ENCODE measurements around the gene C17orf107. TPM values are rescaled to one million over a fixed set of nuclear protein-coding genes. Genes with fewer than 3 reads are reported as not detected.

C17orf107 gene
- total RNA-seq, 1 experiment from 2014 or later = 0.20 TPM

DNA sequence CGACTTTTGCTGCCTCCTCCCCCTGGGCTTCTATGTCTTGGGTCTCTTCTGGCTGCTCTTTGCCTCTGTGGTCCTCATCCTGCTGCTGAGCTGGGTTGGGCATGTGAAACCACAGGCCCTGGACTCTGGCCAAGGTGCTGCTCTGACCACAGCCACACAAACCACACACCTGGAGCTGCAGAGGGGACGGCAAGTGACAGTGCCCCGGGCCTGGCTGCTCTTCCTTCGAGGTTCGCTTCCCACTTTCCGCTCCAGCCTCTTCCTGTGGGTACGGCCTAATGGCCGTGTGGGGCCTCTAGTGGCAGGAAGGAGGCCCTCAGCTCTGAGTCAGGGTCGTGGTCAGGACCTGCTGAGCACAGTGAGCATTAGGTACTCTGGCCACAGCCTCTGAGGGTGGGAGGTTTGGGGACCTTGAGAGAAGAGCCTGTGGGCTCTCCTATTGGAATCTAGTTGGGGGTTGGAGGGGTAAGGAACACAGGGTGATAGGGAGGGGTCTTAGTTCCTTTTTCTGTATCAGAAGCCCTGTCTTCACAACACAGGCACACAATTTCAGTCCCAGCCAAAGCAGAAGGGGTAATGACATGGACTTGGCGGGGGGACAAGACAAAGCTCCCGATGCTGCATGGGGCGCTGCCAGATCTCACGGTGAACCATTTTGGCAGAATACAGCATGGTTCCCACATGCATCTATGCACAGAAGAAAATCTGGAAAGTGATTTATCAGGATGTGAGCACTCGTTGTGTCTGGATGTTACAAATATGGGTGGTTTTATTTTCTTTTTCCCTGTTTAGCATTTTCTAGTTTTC is 35.0 kb downstream of the C17orf107 start:
- DNase-seq (ENCODE audit: low read depth) = peak; percentile 82

DNA sequence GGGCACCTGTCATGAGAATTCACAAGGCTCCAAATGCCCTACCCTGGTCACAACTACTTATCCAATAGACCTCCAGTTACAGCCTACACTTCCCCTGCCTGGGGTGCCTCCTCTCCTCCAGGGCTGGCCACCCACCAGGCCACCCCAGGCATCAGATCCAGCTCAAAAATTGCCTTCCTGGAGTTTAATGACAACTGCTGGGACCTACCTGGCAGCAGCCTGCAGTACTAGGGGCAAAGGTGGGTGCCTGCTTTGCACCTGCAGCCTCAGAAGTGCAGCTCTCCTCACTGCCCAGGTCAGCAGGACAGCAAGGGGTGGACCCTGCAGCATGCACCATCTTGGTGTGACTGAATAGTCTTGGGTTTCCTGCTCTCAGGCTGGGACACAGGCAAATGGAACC is 36.3 kb downstream of the C17orf107 start:
- no peak for DNase-seq (ENCODE audit: low read depth)

DNA sequence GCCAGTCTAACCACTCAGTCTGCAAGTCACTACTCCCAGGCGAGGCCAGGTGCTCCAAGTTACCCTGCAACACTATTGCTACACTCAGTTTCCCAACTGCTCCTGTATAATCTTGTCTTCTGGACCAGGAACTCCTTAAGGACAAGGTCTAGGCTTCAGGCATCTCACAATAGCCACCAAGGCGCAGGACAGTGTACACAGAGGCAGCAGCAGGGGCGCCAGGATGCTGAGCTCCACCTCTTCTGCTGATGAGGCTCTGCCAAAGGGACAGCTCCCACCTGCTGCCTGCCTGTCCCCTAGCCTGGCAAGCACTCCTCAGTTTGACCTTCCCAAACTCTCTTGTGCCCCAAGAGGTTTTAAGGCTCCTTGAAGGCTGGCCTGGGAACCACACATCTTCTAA is 37.1 kb downstream of the C17orf107 start:
- DNase-seq (ENCODE audit: low read depth) = no peak

DNA sequence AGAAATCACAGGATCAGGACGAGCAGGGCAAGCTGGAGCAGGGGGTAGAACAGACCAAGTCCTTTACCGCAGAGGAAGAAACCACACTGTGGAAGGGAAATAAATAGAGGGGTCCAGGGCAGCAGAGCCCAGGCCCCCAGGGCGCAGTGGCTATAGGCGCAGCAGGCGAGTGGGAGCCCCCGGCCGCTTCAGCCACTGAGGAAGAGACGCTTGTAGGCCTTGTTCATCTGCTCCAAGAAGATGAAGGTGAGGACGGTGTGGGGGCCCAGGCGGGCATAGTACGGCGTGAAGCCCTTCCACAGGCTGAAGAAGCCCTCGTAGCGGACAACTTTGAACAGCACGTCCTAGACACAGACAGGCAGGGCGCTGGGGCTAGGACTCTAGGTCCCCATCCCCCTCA is 38.2 kb downstream of the C17orf107 start:
- no peak for DNase-seq (ENCODE audit: low read depth)

DNA sequence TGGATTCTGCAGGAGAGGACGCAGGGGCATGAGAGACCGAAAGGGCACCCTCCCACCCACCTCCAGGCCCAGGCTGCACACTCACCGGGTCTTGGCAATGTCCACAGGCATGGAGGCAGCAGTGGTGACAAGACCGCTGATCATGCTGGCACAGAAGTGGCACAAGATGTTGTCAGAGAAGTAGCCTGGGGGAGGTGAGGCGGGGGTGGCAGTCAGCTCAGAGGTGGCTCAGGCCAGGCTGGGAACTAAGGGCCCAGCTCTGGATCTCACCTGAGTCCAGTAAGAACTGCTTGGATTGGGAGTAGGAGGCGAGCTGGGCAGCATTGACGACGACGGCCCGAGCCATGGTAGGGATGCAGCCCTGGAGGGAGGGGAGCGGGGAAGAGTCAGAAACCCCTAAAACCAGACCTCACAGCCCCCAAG is 38.7 kb downstream of the C17orf107 start:
- DNase-seq (ENCODE audit: low read depth) = no peak

DNA sequence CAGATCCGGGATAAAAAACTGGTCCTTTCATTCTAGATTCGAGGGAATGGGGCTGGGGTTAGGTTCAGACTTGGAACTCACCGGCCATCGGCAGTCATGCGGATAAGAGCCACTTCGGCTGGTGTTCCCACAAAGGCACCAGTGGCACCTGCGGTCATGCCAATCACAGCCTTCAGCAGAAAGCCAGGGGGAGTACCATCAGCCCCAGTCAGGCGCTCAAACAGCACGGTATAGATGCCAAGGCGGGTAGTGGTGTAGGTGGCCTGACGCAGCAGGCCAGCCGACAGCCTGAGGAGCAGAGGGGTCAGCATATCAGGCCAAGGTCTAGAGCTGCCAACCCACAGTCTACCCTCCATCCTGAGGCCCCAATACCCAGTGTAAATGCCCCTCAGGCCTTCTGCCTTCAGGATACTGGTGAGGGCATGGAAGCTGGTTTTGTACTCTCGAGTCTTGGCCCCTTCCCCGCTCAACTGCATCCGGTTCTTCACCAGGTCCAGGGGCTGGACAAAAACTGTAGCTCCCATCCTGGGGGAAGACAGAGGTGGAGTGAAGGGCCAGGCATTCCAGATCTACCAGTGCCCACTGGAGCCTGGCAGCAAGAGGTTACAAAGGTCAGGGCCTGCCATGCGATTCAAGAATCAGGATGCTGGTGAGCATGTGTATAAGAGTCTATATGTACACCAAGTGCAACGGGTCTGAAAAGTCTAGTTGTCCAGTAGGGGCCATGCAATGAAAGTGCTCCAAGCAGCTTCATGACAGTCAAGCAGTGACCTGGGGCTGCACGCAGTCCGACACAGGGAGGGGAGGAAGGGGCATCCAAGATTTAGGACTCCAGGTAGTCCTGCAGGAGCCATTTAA is 39.6 kb downstream of the C17orf107 start:
- no peak for DNase-seq (ENCODE audit: low read depth)

DNA sequence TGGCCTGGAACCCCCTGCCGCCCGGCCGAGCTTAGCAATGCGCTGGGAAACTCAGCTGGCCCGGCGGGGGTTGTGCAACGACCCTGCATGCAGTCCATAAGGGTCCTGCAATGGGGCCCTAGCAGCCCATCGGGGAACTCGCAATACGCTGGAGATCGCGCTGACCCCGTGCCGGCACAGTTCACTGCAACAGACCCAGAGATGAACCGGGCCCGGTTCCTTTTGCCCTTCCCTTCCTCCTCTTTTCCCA is 40.1 kb downstream of the C17orf107 start:
- no peak for DNase-seq (ENCODE audit: low read depth)

DNA sequence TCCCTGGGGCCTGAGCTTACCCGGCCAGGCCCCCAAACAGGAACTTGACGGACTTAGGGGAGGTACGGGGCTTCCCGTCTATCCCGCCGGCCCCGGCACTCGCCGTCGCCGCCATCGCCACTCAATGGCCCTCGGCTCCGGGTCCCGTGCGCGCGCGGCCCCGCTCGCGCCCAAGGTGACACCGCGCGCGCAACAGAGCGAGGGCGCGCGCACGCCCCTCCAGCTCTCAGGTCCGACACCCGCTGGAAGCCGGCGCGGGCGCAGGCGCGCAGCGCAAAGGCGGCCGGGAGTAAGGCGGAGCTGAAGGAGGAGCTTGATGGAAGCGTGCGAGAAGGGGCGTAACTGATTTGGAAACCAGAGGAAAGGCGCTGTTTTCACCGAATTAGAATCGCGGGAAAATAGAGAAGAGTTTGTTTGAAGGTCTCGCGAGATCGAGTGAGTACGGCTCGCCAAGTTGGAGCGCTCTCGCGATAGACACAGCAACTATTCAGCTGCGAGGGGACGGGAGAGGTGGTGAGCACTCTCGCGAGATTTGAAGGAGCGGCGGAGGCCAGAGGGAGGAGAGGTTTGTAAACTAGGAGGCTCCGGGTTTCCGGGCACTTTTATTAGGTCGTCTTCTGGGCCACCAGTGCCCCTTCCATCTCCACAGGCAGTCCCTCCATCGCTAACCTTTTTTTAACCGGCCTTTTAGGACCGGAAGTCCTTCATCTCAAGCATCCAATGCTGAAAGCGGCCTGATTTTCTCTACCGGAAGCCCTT is 40.6 kb downstream of the C17orf107 start, which contains the start of the genes RNF167 and SLC25A11:
Gene RNF167 (plus strand): TSS at position 473 of the 759 bp plus-strand sequence. CDS start 642 bp downstream, outside the sequence.
Gene SLC25A11 (minus strand): TSS at position 251 of the 759 bp plus-strand sequence. CDS start 136 bp downstream, at position 115.
- DNase-seq (ENCODE audit: low read depth) = peak; percentile 99

DNA sequence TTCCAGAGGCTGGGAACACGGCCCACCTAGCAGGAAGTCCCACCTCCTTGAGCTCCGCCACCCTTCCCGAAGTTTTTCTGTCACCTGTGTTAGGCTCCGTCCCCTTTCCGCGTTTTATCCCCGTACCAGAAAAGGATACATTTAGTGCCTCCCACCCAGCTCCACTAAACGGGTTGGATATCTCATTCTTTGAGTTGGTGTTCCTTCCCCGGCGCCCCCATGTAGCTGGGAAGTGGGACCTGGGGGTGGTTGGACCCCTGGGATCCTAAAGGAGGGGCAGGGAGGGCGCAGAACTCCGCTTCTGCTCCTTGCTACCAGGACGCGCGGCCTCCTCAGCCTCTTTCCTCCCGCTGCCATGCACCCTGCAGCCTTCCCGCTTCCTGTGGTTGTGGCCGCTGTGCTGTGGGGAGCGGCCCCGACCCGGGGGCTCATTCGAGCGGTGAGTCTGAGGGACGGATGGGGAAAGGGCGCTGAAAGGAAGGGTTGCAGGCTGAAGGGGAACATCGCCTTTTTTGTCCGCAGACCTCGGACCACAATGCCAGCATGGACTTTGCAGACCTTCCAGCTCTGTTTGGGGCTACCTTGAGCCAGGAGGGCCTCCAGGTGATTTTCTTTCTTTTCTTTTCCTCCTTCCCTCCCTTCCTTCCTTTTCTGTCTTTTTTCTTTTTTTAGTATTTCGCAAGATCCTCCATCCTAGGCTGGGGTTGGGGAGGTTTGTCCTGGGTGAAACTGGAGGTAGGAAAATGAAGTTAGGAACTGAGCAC is 41.4 kb downstream of the C17orf107 start:
- peak; percentile 88 for DNase-seq (ENCODE audit: low read depth)

DNA sequence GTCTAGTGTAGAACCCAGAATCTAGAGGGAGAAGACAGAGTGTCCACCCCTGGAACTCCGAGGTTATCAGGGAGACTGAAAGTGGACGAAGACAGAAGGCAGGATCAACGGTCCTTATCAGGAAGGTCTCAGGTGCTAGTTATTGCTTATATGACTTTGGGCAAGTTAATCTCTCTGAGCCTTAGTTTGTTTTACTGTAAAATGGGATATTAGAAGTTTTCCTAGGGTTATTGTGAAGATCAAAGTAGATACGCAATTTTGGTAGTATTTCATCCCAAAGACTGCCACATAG is 41.9 kb downstream of the C17orf107 start:
- no peak for DNase-seq (ENCODE audit: low read depth)

DNA sequence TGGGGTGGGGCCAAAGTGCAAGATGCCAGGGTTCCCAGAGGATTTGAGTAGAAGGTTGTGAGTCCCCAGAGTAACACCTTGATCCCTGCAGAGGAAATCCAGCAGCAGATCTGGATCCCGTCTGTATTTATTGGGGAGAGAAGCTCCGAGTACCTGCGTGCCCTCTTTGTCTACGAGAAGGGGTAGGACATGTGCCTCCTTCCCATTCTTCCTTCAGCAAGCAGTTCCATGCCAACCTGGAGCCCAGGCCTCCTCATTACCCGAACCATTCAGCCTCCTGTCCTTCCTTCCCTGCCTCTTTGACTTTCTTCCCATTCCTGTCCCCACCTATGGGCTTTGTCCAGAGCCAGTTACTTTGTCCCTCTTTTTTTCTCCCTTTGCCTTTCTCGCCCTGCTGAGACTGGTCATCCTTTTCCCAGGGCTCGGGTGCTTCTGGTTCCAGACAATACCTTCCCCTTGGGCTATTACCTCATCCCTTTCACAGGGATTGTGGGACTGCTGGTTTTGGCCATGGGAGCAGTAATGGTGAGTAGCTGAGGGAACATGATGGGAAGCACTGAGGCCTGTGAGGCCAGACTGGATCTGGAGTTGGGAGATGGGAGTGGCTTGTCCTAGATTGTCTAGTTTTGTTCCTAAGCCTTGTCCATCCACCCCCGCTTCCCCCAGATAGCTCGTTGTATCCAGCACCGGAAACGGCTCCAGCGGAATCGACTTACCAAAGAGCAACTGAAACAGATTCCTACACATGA is 43.6 kb downstream of the C17orf107 start:
- DNase-seq (ENCODE audit: low read depth) = no peak

DNA sequence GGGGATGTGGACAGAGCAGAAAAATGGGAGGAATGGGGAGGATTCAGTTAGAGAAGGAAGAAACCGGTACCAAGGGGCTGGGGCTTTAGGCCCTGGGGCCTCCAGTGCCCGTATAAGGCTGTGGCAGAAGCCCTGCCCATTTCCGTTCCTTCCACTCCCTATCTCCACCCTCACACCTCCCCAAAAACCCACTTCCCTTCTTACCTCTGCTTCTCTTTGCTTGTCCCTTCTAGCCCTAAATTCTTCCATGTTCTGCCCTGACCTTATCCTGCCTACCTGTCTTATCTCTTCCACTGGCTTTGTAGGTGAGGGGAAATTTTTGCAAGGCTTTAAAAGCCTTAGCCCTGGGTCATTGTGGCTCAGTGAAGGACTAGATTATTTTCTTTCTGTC is 44.8 kb downstream of the C17orf107 start:
- no peak for DNase-seq (ENCODE audit: low read depth)

DNA sequence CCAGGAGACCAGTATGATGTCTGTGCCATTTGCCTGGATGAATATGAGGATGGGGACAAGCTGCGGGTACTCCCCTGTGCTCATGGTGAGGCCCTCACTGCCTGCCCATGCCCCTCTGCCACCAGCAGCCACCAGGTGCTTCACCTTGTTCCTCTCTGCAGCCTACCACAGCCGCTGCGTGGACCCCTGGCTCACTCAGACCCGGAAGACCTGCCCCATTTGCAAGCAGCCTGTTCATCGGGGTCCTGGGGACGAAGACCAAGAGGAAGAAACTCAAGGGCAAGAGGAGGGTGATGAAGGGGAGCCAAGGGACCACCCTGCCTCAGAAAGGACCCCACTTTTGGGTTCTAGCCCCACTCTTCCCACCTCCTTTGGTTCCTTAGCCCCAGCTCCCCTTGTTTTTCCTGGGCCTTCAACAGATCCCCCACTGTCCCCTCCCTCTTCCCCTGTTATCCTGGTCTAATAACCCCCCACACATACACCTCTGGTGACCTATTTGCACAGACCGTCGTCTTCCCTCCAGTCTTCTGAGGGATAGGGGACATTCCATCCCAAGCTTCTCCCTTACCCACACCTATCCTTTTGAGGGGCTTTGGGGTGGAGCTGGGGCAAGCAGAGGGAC is 45.3 kb downstream of the C17orf107 start:
- no peak for DNase-seq (ENCODE audit: low read depth)

DNA sequence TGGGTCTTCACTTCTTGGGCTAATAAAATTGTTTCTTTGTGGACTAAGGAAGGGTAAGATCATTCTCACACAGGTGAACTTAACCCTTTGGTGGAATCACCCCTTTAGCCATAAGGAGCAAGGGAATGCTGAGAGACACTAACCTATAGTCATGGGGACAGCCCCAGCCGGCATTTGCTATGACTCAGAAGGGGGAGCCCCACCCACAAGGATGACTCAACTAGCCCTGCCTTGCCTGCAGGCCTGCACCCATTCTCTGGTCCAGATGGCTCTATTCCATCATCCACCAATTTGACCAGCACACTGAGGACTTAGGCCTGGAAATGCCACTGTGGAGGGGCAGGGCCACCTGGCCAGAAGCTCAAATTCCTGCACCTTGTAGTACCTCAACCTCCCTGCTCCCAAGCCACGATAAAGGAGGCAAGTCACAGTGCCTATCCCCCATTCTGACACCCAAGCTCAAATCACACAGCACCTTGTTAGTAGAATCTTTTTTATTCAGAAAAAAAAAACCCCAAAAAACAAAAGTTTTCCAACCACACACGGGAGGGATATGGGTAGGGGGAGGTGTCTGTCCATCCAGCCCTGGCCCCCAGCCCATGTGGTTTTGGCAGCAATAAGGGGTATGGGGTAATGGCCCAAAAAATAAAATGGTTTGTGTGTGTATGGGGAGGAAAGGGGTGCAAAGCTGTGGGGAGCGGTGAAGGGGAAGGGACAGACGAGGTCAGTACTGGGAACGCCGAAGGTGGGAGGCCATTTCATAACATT is 46.0 kb downstream of the C17orf107 start:
- peak; percentile 93 for DNase-seq (ENCODE audit: low read depth)

DNA sequence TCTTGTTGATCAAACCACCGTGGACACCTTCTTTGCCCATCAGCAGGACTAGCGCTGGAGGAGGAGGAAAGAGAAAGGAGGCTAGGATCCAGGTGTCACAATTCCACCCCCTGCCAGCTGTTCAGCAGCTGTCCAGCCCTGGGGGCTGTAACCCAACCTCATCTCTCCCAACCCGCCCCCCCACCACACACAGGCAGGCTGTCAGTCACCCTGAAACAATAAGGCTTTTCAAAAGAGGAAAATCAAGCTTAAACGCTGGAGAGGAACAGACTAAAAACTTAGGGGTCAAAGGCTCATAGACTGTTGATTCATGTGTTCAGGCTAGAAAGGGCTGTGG is 46.6 kb downstream of the C17orf107 start:
- no peak for DNase-seq (ENCODE audit: low read depth)

DNA sequence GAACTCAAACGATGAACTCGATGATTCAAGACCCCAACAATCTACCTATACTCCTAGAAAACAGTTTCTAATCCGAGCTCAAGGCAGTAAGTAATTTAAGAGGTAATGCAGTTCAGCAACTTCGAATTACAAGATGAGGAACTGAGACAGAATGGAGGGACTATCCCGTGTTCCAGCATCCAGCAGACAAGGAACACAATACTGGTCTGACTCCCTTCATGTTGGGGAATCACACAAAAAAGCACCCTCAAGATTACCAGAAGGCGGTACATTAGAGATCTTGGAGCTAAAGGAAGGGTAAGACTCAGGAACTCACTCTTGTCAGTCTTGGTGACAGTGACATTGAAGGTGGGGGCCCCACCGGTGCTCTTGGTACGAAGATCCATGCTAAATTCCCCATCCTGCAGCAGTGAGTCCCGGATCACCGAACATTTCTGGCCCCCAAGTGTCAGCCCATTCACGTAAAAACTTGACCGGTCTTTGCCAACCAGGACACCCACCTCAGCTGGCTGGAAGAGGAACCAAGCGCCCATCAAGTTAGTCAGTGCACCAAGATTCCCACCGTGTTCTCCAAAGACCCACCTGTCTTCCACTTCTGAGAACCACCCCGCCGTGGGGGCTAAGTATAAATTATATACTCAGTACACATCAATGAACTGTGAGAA is 47.1 kb downstream of the C17orf107 start:
- no peak for DNase-seq (ENCODE audit: low read depth)

DNA sequence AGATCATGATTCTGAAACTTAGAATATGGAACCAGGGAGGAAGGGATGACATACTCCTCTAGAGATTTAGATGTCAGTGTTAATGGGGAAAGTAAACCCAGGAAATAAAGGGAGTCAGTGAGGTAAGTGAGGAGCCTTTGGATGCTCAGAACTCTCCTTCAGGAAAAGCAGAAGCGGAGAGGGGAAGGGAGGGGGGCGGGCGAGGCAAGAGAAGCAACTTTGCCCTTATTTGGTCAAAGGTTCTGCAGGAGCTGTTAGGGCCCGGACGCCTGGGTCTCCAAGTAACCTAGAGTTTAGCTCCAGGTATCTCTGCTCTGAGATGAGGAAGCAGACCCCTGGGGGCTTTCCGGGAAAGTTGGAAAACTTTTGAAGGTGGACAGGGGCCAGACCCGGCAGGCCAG is 47.7 kb downstream of the C17orf107 start:
- DNase-seq (ENCODE audit: low read depth) = no peak

DNA sequence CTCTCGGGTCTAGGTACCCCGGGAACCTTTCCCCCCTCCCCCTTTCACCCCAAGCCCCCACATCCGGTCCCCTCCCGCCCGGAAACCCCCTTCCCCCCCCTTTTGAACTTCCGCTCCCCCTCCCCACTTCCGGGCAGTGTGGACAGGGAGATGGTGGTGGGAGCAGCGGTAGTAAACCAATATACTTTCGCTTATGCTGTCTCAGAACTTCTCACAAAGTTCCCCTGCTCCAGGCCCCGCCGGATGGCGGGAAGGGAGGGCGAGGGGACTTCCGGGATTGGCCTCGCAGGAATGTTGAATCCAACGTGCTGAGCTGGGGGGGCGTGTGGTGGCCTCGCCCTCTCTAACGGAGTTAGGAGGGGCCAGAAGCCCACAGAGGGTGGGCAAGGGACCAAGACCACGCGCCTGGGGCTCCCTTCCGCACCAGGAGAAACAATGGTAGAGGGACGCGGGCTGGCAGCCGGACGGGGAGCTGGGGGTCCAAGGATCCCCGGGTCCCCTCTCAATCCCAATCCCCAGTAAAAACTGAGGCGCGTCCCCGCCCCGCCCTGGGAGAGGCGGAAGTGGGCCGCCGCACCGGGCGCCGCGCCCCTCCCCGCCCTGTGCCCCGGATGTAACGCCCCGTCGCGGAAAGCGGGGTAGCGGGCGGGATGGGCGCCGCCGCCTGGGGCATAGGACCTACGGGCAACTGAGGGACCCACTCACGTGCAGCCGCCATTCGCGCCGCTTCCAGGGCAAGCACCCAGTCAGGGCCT is 48.3 kb downstream of the C17orf107 start:
- DNase-seq (ENCODE audit: low read depth) = peak; percentile 65
